Fibroblast of skin of left quadriceps (primary cell): ENCODE data around the gene MYO5A.
"Not testable (repeated sequence)": the region's sequence is repeated elsewhere in the genome, so short reads cannot be mapped to it uniquely, and the experiment has no call there.

Experiments used
- DNase-seq, 2 experiments: peaks; one replicate each; pipeline ENCODE4 v3.0.0-alpha.2; 2013; ENCODE audit warnings: low read depth in 2 of 2

Gene MYO5A

GRCh38 chr15:52419494-52419893, 109.2 kb downstream of the MYO5A start:
- DNase-seq = no peak

- DNase-seq = no peak
Measured at GRCh38 chr15:52417957-52418356, 110.7 kb downstream of the MYO5A start.

GRCh38 chr15:52417521-52417920, 111.2 kb downstream of the MYO5A start:
- DNase-seq = no peak

GRCh38 chr15:52416566-52416965, 112.1 kb downstream of the MYO5A start:
- DNase-seq = not testable (repeated sequence)

GRCh38 chr15:52415628-52416027, 113.1 kb downstream of the MYO5A start:
- no peak for DNase-seq

GRCh38 chr15:52414936-52415335, 113.7 kb downstream of the MYO5A start:
- DNase-seq = no peak

- no peak for DNase-seq
Measured at GRCh38 chr15:52408823-52409222, 119.9 kb downstream of the MYO5A start.

GRCh38 chr15:52407374-52407773, 121.3 kb downstream of the MYO5A start:
- no peak for DNase-seq

- no peak for DNase-seq
Measured at GRCh38 chr15:52406601-52407000, 122.1 kb downstream of the MYO5A start.

GRCh38 chr15:52405856-52406255, 122.8 kb downstream of the MYO5A start:
- DNase-seq = no peak

- no peak for DNase-seq
Measured at GRCh38 chr15:52397118-52397517, 131.6 kb downstream of the MYO5A start.

GRCh38 chr15:52394118-52394517, 134.6 kb downstream of the MYO5A start:
- no peak for DNase-seq

- DNase-seq = no peak
Measured at GRCh38 chr15:52392008-52392687, 136.5 kb downstream of the MYO5A start.

GRCh38 chr15:52391069-52391468, 137.6 kb downstream of the MYO5A start:
- DNase-seq = no peak

GRCh38 chr15:52385670-52386069, 143.0 kb downstream of the MYO5A start:
- no peak for DNase-seq

- DNase-seq = no peak
Measured at GRCh38 chr15:52383100-52383588, 145.5 kb downstream of the MYO5A start.

GRCh38 chr15:52382647-52383046, 146.0 kb downstream of the MYO5A start:
- no peak for DNase-seq

- no peak for DNase-seq
Measured at GRCh38 chr15:52379395-52380106, 149.1 kb downstream of the MYO5A start.

GRCh38 chr15:52378746-52379394, 149.8 kb downstream of the MYO5A start:
- DNase-seq = no peak

- no peak for DNase-seq
Measured at GRCh38 chr15:52370010-52370409, 158.7 kb downstream of the MYO5A start.

- no peak for DNase-seq
Measured at GRCh38 chr15:52369455-52369854, 159.2 kb downstream of the MYO5A start.

GRCh38 chr15:52369030-52369429, 159.7 kb downstream of the MYO5A start:
- DNase-seq = no peak

- DNase-seq = no peak
Measured at GRCh38 chr15:52368402-52368801, 160.3 kb downstream of the MYO5A start.
